Adrenal gland (tissue), 12 donors: ENCODE results near the gene SPECC1L. TPM values are rescaled to one million over a fixed set of nuclear protein-coding genes. Genes with fewer than 3 reads are reported as not detected.

Experiments used
- DNase-seq, 7 donors: peaks; one replicate each; pipeline ENCODE4 v3.0.0-alpha.2; 2019 to 2020
- H3K27ac ChIP-seq, 5 donors: fragments of 200-600 bp; sonication (generic) in 4 of 5; 1 replicate in 3 of 5; 2 replicates in 2 of 5; pipeline versions ENCODE4 v1.5.1 to v1.8.0; 2016 to 2020; ENCODE audit warnings: mild to moderate bottlenecking in 1 of 5
- H3K27me3 ChIP-seq: fragments of 200-600 bp; 2 replicates; pipeline ENCODE4 v1.8.0; 2021
- H3K36me3 ChIP-seq, 2 donors: fragments of 200-600 bp; replicated peaks in 1 of 2; 1 replicate in 1 of 2; 2 replicates in 1 of 2; pipeline versions ENCODE4 v1.5.1 to v1.8.0; 2018 to 2022
- H3K4me1 ChIP-seq, 2 donors: fragments of 200-600 bp; replicated peaks in 1 of 2; 1 replicate in 1 of 2; 2 replicates in 1 of 2; pipeline versions ENCODE4 v1.5.1 to v1.8.0; 2018 to 2021
- H3K4me3 ChIP-seq, 4 donors: fragments of 200-600 bp; sonication (generic) in 3 of 4; one replicate each; pipeline ENCODE4 v1.5.1; 2016 to 2018
- H3K9me3 ChIP-seq, 3 donors: fragments of 200-600 bp; sonication (generic) in 1 of 3; replicated peaks in 1 of 3; 1 replicate in 2 of 3; 2 replicates in 1 of 3; pipeline versions ENCODE4 v1.5.1 to v1.8.0; 2016 to 2021
- POLR2A ChIP-seq, 2 donors: fragments of 450-650 bp; IDR thresholded peaks; one replicate each; pipeline ENCODE4 v1.6.1; 2017; ENCODE audit warnings: antibody characterized with exemption in 2 of 2, mild to moderate bottlenecking in 2 of 2, moderate library complexity in 1 of 2
- WGBS, 4 donors: extraction: QIAGEN DNeasy Blood & Tissue Kit in 2 of 4; methylation state at CpG; one replicate each; pipeline versions ENCODE4 v1.1.5 to v1.1.7; 2013 to 2017; 5-methylcytosine and 5-hydroxymethylcytosine counted together
- intact Hi-C, 2 donors: fragments of 100-400 bp; cut with DNase I; formaldehyde crosslinking; loops; one replicate each; pipeline versions ENCODE4 v1.14.1 to v1.15.0; 2022 to 2023
- polyA plus RNA-seq, 3 donors: library from polyadenylated mRNA; stranded (reverse); fragments of 200-250 nt in 2 of 3; fragments of 350-450 nt in 1 of 3; fragmentation: Illumina TruSeq in 1 of 3; extraction: RNeasy Lipid Tissue Mini Kit (QIAGEN cat#74804) in 1 of 3; gene quantifications; one replicate each; pipeline ENCODE4 v1.2.3, GENCODE V29; 2013 to 2014
- total RNA-seq, 9 donors: library from RNA; depleted of rRNA in 4 of 9; stranded (reverse); fragments of >200 nt in 4 of 9; fragments of 120-200 nt in 1 of 9; fragmentation: NEBNext Ultra II Directional in 1 of 9; extraction: Animal tissue kit (Norgen Biotek cat#: 25700) in 1 of 9; gene quantifications; one replicate each; pipeline versions ENCODE4 v1.1.0 to v1.2.4, GENCODE V29; 2013 to 2023
- TF ChIP-seq, protein P1 (sequence below), 6 experiments: fragments of 450-650 bp in 4 of 6; fragments of 200-600 bp in 2 of 6; sonication (generic) in 1 of 6; IDR thresholded peaks; 1 replicate in 5 of 6; 2 replicates in 1 of 6; pipeline versions ENCODE4 v1.5.1 to v1.8.0; 2016 to 2021; ENCODE audit warnings: antibody characterized with exemption in 6 of 6, mild to moderate bottlenecking in 2 of 6, moderate library complexity in 1 of 6
- donor health status: healthy with polysubstance abuse.
- donor health status: Bipolar disorder and iron deficiency.
- donor health status: DM: yes; HTN: yes; CAD: no.
- donor health status: DM: no; HTN: no; CAD: no.
- donor health status: DM: no; HTN: no; CAD: no.
- donor health status: DM: yes; HTN: yes; CAD: no.

Gene SPECC1L
- total and polyA plus RNA-seq, 12 donors = 7.2 to 121 (median 43.5) TPM

DNA sequence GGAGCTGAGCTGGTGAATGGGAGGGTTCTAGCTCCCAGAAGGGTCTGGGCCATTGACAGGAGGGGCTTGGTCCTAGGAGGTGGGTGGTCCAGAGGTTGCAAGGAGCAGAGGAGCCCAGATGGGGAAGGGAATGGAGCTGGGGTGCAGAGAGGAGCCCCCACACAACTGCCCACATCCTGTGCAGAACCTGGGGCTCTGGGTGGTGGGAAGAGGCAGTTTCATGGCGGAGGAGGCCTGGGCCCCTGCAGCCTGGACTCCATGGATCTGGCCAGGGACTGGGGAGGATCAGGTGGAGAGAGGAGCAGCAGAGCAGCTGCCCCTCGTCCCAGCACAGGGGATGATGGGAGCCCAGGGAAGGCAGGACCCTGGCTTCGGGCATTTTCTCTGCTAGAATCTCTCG is 155.8 kb downstream of the SPECC1L start:
- Histone ChIP-seq H3K36me3 (no peaks in the 10 kb centered on the region), H3K4me3 (no peak overlapping the region), H3K27ac (no peak overlapping the region), H3K27me3 (no peaks in the 10 kb centered on the region), H3K4me1 (peaks cover 4 to 10% of the 10 kb centered on the region in 2 donors), H3K9me3 (no peaks in the 10 kb centered on the region)
- WGBS, 4 donors = 76 to 91% (median 82%) methylated on average over 2 to 4 of the region's 4 CpGs
- TF ChIP-seq POLR2A (IDR thresholded peaks at IDR 0.05) = no peak
- TF ChIP-seq, protein P1, sequence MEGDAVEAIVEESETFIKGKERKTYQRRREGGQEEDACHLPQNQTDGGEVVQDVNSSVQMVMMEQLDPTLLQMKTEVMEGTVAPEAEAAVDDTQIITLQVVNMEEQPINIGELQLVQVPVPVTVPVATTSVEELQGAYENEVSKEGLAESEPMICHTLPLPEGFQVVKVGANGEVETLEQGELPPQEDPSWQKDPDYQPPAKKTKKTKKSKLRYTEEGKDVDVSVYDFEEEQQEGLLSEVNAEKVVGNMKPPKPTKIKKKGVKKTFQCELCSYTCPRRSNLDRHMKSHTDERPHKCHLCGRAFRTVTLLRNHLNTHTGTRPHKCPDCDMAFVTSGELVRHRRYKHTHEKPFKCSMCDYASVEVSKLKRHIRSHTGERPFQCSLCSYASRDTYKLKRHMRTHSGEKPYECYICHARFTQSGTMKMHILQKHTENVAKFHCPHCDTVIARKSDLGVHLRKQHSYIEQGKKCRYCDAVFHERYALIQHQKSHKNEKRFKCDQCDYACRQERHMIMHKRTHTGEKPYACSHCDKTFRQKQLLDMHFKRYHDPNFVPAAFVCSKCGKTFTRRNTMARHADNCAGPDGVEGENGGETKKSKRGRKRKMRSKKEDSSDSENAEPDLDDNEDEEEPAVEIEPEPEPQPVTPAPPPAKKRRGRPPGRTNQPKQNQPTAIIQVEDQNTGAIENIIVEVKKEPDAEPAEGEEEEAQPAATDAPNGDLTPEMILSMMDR (IDR thresholded peaks at IDR 0.05) = no peak
- no peak for DNase-seq
- intact Hi-C loops = loop anchor here in 1 of 2 donors (5.0 to 10.0 kb wide), 2 partner anchors 76 to 102 kb away; no protein-coding TSS in a partner anchor

DNA sequence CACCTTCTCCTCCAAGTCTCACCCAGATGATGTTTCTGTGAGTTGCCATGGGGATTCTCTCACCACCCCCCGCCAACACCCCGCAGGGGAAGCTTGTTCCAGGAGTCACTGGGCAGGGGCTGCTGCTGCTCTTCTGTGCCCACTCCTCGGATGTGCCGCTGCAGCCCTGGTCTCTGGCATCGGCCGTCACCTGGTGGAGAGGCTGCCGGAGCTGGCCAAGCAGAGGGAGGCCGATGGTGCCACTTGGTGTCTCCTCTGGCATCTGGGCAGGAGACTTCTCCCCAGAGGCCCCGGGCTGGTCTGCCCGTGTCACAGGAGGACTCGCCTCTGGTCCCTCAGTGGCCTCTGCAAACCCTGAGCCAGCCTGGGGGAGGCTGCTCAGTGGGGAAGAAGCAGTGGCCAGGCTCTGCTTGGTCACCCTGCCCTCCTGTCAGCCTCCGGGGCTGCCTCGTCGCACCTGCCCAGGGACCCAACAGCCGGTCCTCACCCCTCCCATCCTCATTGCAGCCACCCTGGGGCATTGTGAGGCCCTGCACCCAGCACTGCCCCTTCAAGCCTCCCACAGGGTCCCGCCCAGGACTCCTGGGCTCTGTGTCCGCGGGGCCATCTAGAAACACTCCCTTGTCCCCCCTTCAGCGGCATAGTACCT is 156.3 kb downstream of the SPECC1L start:
- Histone ChIP-seq H3K27ac (peak overlapping the region in 1 of 5 donors; percentile 21), H3K4me1 (peaks cover 4 to 10% of the 10 kb centered on the region in 2 donors), H3K4me3 (no peak overlapping the region), H3K27me3 (no peaks in the 10 kb centered on the region), H3K36me3 (no peaks in the 10 kb centered on the region), H3K9me3 (no peaks in the 10 kb centered on the region)
- TF ChIP-seq, protein P1 (IDR thresholded peaks at IDR 0.05) = no peak
- TF ChIP-seq POLR2A (IDR thresholded peaks at IDR 0.05) = no peak
- no peak for DNase-seq
- intact Hi-C loops = loop anchor here in 1 of 2 donors (5.0 to 10.0 kb wide), 2 partner anchors 75 to 102 kb away; no protein-coding TSS in a partner anchor
- 89 to 92% (median 91%) methylated on average over 7 to 19 of the region's 19 CpGs for WGBS, 4 donors

DNA sequence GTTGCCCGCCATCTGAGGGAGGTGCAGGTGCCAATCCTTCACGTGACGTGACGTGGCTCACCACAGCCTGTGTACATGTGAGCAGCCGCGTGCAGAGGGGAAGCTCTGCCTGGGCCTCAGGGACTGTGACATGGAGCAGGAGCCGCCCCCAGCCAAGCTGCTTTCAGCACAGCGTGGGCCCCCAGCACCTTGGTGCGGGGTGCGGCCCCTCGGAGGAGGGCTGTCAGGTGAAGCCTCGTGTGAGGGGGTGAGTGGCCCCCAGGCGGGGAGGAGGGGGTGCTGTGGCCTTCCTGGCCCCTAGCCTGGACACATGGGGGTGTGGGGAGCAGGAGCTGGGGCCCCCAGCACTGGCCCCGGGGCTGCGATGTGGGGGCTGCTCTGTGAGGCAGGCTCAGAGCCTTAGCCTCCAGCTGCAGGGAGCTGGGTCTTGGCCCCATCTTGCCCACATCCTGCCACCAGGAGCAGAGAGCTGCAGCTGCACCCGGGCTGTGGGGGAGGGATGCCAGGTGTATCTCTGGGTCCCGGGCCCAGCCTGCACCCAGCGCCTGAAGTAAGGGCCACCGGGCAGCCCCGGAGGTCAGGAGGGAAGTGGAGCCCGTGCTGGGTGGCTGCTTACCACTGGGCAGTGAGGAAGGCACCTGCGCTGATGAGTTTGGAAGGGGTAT is 157.0 kb downstream of the SPECC1L start, which contains the start of gene ADORA2A:
Gene ADORA2A (plus strand): TSS at position 100 of the 665 bp plus-strand sequence. CDS start 5,806 bp downstream, outside the sequence.
- Histone ChIP-seq H3K4me1 (peaks cover 7 to 13% of the 10 kb centered on the region in 2 donors), H3K9me3 (no peaks in the 10 kb centered on the region), H3K27me3 (no peaks in the 10 kb centered on the region), H3K36me3 (no peaks in the 10 kb centered on the region), H3K27ac (peak within 1 kb of the TSS in 1 of 5 donors; percentile 21), H3K4me3 (no peak within 1 kb of the TSS)
- WGBS, 4 donors = 60 to 84% (median 76%) methylated on average over 1 to 22 of the region's 22 CpGs
- DNase-seq = no peak
- intact Hi-C loops = loop anchor here in 1 of 2 donors (5.0 to 10.0 kb wide), 2 partner anchors 75 to 103 kb away; no protein-coding TSS in a partner anchor
- TF ChIP-seq POLR2A (IDR thresholded peaks at IDR 0.05) = no peak
- TF ChIP-seq, protein P1 (IDR thresholded peaks at IDR 0.05) = no peak

GRCh38 chr22:24428751-24429410 is 158.2 kb downstream of the SPECC1L start:
- TF ChIP-seq POLR2A (IDR thresholded peaks at IDR 0.05) = no peak
- no peaks in the 10 kb centered on the region for H3K27me3 ChIP-seq
- DNase-seq = no peak
- no peak overlapping the region for H3K4me3 ChIP-seq
- no peaks in the 10 kb centered on the region for H3K9me3 ChIP-seq
- H3K27ac ChIP-seq = peak overlapping the region in 1 of 5 donors; percentile 61
- H3K4me1 ChIP-seq = peaks cover 13 to 26% of the 10 kb centered on the region in 2 donors
- intact Hi-C loops = loop anchor here in 1 of 2 donors (5.0 to 10.0 kb wide), 2 partner anchors 73 to 104 kb away; no protein-coding TSS in a partner anchor
- WGBS, 4 donors = 65 to 82% (median 73%) methylated on average over 8 to 11 of the region's 11 CpGs
- no peaks in the 10 kb centered on the region for H3K36me3 ChIP-seq
